ENCODE data around the gene GCNA.

DNA sequence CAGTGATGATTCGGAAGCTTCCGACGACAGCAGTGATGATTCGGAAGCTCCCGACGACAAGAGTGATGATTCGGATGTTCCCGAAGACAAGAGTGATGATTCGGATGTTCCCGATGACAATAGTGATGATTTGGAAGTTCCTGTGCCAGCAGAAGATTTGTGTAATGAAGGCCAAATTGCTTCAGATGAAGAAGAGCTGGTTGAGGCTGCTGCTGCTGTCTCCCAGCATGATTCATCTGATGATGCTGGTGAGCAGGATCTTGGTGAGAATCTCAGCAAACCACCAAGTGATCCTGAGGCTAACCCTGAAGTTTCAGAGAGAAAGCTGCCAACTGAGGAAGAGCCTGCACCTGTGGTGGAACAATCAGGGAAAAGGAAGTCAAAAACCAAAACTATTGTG is 25.9 kb downstream of the GCNA start:
- TF ChIP-seq POLR2A (IDR thresholded peaks at IDR 0.05; ENCODE audit: extremely low read depth, insufficient read length), result no peak
- TF ChIP-seq, protein P1, sequence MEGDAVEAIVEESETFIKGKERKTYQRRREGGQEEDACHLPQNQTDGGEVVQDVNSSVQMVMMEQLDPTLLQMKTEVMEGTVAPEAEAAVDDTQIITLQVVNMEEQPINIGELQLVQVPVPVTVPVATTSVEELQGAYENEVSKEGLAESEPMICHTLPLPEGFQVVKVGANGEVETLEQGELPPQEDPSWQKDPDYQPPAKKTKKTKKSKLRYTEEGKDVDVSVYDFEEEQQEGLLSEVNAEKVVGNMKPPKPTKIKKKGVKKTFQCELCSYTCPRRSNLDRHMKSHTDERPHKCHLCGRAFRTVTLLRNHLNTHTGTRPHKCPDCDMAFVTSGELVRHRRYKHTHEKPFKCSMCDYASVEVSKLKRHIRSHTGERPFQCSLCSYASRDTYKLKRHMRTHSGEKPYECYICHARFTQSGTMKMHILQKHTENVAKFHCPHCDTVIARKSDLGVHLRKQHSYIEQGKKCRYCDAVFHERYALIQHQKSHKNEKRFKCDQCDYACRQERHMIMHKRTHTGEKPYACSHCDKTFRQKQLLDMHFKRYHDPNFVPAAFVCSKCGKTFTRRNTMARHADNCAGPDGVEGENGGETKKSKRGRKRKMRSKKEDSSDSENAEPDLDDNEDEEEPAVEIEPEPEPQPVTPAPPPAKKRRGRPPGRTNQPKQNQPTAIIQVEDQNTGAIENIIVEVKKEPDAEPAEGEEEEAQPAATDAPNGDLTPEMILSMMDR (IDR thresholded peaks at IDR 0.05; ENCODE audit: low read depth, low read length), result no peak
- TF ChIP-seq, protein P2, sequence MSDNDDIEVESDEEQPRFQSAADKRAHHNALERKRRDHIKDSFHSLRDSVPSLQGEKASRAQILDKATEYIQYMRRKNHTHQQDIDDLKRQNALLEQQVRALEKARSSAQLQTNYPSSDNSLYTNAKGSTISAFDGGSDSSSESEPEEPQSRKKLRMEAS (IDR thresholded peaks at IDR 0.05; ENCODE audit: low read depth, low read length), result no peak
